RKO (cell line): ENCODE results near the gene IL9.
A peak's percentile ranks its signal among the peaks of the same experiment; 100 is the strongest.

Experiments
- DNase-seq: peaks from one replicate; pipeline ENCODE4 v3.0.0-alpha.2; 2016; ENCODE audit warnings: low spot score

The IL9 gene

GRCh38 chr5:135895474-135896006 lies at the start of gene IL9:
TSS of gene IL9 (minus strand) at chr5:135895841. CDS start at chr5:135895816, 25 bp downstream.
- no peak for DNase-seq

GRCh38 chr5:135944967-135945560 lies 49.4 kb upstream of the IL9 start:
- DNase-seq: peak; percentile 82

GRCh38 chr5:135944564-135944963 lies 48.9 kb upstream of the IL9 start:
- no peak for DNase-seq

- no peak for DNase-seq
These were observed 46.6 kb upstream of the IL9 start for GRCh38 chr5:135942202-135942771.

GRCh38 chr5:135941711-135942110 lies 46.1 kb upstream of the IL9 start:
- no peak for DNase-seq

- DNase-seq: no peak
These were observed 41.7 kb upstream of the IL9 start for GRCh38 chr5:135937245-135937911.

- DNase-seq: no peak
These were observed 39.3 kb upstream of the IL9 start for GRCh38 chr5:135934939-135935338.

GRCh38 chr5:135930949-135931295 lies 35.3 kb upstream of the IL9 start:
- DNase-seq: no peak

GRCh38 chr5:135930029-135930948 lies 34.6 kb upstream of the IL9 start:
- DNase-seq: no peak

- DNase-seq: no peak
These were observed 25.7 kb upstream of the IL9 start for GRCh38 chr5:135921388-135921787.

GRCh38 chr5:135920199-135920598 lies 24.6 kb upstream of the IL9 start:
- no peak for DNase-seq

- no peak for DNase-seq
These were observed 21.1 kb upstream of the IL9 start for GRCh38 chr5:135916638-135917263.

GRCh38 chr5:135915466-135916001 lies 19.9 kb upstream of the IL9 start:
- no peak for DNase-seq

GRCh38 chr5:135913713-135914626 lies 18.3 kb upstream of the IL9 start:
- no peak for DNase-seq

- no peak for DNase-seq
These were observed 9.5 kb upstream of the IL9 start for GRCh38 chr5:135905144-135905543.

- no peak for DNase-seq
These were observed 6.0 kb upstream of the IL9 start for GRCh38 chr5:135901633-135902032.

GRCh38 chr5:135900276-135900675 lies 4.6 kb upstream of the IL9 start:
- no peak for DNase-seq

GRCh38 chr5:135898651-135899050 lies 3.0 kb upstream of the IL9 start:
- DNase-seq: no peak

- no peak for DNase-seq
These were observed 852 bp downstream of the IL9 start for GRCh38 chr5:135894789-135895188.

GRCh38 chr5:135894276-135894675 lies 1.4 kb downstream of the IL9 start:
- DNase-seq: no peak

GRCh38 chr5:135891791-135892190 lies 3.9 kb downstream of the IL9 start:
- DNase-seq: no peak
